KOPT-K1 (cell line): ENCODE measurements around the gene FBXO24.
"Not testable (repeated sequence)": the region's sequence is repeated elsewhere in the genome, so short reads cannot be mapped to it uniquely, and the experiment has no call there.

Experiments
- H3K27ac ChIP-seq: fragments of 200-600 bp; sonication (generic); 2 replicates; pipeline ENCODE4 v1.5.1; 2016; ENCODE audit warnings: antibody characterized with exemption, mild to moderate bottlenecking, low read depth, low read length; ENCODE audit not compliant: poor library complexity, severe bottlenecking
- H3K36me3 ChIP-seq: fragments of 200-600 bp; sonication (generic); 2 replicates; pipeline ENCODE4 v1.5.1; 2017; ENCODE audit warnings: antibody characterized with exemption, mild to moderate bottlenecking, low read length, moderate library complexity; ENCODE audit not compliant: insufficient read depth
- H3K9me3 ChIP-seq: fragments of 200-600 bp; sonication (generic); 2 replicates; pipeline ENCODE4 v1.5.1; 2017; ENCODE audit warnings: antibody characterized with exemption, low read length, mild to moderate bottlenecking; ENCODE audit not compliant: insufficient read depth, poor library complexity, severe bottlenecking

The FBXO24 gene

GRCh38 chr7:100586266-100587025 lies at the start of gene FBXO24:
Gene FBXO24, plus strand, starts transcription at chr7:100586328. Its CDS starts 298 bp downstream, at chr7:100586626.
- H3K36me3 ChIP-seq, result peaks cover 16% of the 10 kb centered on the region
- no peaks in the 10 kb centered on the region for H3K9me3 ChIP-seq
- peak within 1 kb of the TSS; percentile 95 for H3K27ac ChIP-seq

GRCh38 chr7:100536695-100537094 lies 49.4 kb upstream of the FBXO24 start:
- H3K27ac ChIP-seq, H3K36me3 ChIP-seq, H3K9me3 ChIP-seq: not testable (repeated sequence)

GRCh38 chr7:100538348-100538653 lies 47.8 kb upstream of the FBXO24 start:
- no peaks in the 10 kb centered on the region for H3K36me3 ChIP-seq
- peak overlapping the region; percentile 51 for H3K27ac ChIP-seq
- H3K9me3 ChIP-seq, result no peaks in the 10 kb centered on the region

- Histone ChIP-seq H3K27ac (peak within 1 kb of the TSS; percentile 57), H3K9me3 (no peaks in the 10 kb centered on the region), H3K36me3 (no peaks in the 10 kb centered on the region)
Observed at GRCh38 chr7:100538654-100539435, 47.3 kb upstream of the FBXO24 start, which contains the start of gene AGFG2. Gene AGFG2, plus strand, starts transcription at chr7:100539203. Its CDS starts 144 bp downstream, at chr7:100539347.

GRCh38 chr7:100539436-100540006 lies 46.6 kb upstream of the FBXO24 start:
- H3K36me3 ChIP-seq, result no peaks in the 10 kb centered on the region
- no peaks in the 10 kb centered on the region for H3K9me3 ChIP-seq
- peak overlapping the region; percentile 57 for H3K27ac ChIP-seq

- no peaks in the 10 kb centered on the region for H3K36me3 ChIP-seq
- H3K9me3 ChIP-seq, result no peaks in the 10 kb centered on the region
- peak overlapping the region; percentile 57 for H3K27ac ChIP-seq
Observed at GRCh38 chr7:100540073-100540723, 45.9 kb upstream of the FBXO24 start.

- H3K9me3 ChIP-seq, H3K27ac ChIP-seq, H3K36me3 ChIP-seq: not testable (repeated sequence)
Observed at GRCh38 chr7:100541309-100541708, 44.8 kb upstream of the FBXO24 start.

GRCh38 chr7:100543586-100543985 lies 42.5 kb upstream of the FBXO24 start:
- no peak overlapping the region for H3K27ac ChIP-seq
- H3K36me3 ChIP-seq, result 0 out of 2 replicates have a peak, but pooled peaks cover under 1% of the 10 kb centered on the region
- H3K9me3 ChIP-seq, result no peaks in the 10 kb centered on the region

GRCh38 chr7:100544386-100544785 lies 41.7 kb upstream of the FBXO24 start:
- H3K9me3 ChIP-seq, result no peaks in the 10 kb centered on the region
- 0 out of 2 replicates have a peak, but pooled peaks cover 7% of the 10 kb centered on the region for H3K36me3 ChIP-seq
- H3K27ac ChIP-seq, result no peak overlapping the region

- Histone ChIP-seq H3K36me3 (0 out of 2 replicates have a peak, but pooled peaks cover 7% of the 10 kb centered on the region), H3K27ac (no peak overlapping the region), H3K9me3 (no peaks in the 10 kb centered on the region)
Observed at GRCh38 chr7:100544967-100545359, 41.2 kb upstream of the FBXO24 start.

- Histone ChIP-seq H3K9me3 (no peaks in the 10 kb centered on the region), H3K27ac (no peak overlapping the region), H3K36me3 (peaks cover 11% of the 10 kb centered on the region; the same call in 1 of the 2 replicates)
Observed at GRCh38 chr7:100545360-100546128, 40.6 kb upstream of the FBXO24 start.

GRCh38 chr7:100546129-100546925 lies 39.8 kb upstream of the FBXO24 start:
- Histone ChIP-seq H3K9me3 (no peaks in the 10 kb centered on the region), H3K36me3 (peaks cover 12% of the 10 kb centered on the region; the same call in 1 of the 2 replicates), H3K27ac (peak overlapping the region; percentile 0)

GRCh38 chr7:100546926-100547800 lies 39.0 kb upstream of the FBXO24 start:
- Histone ChIP-seq H3K9me3 (no peaks in the 10 kb centered on the region), H3K27ac (peak overlapping the region; percentile 13), H3K36me3 (peaks cover 13% of the 10 kb centered on the region; the same call in 1 of the 2 replicates)
